PC-3 (cell line): Measurements from ENCODE around the gene CLCA2. TPM values are rescaled to one million over a fixed set of nuclear protein-coding genes. Genes with fewer than 3 reads are reported as not detected.
"Not testable (repeated sequence)": the region's sequence is repeated elsewhere in the genome, so short reads cannot be mapped to it uniquely, and the experiment has no call there.

ENCODE experiments used
- ATAC-seq: fragments of 200-7000 bp; cut with Tn5 transposase; 2 replicates; pipeline ENCODE4 v1.9.1; 2020; ENCODE audit warnings: mild to moderate bottlenecking, moderate library complexity
- BruUV-seq: library from RNA; stranded (reverse); fragments of 400-500 nt; replicated peaks from 2 replicates; lab custom pipeline; 2021; lab: Mats Ljungman, UMichigan
- CTCF ChIA-PET: fragments of 300-600 bp; sonication (Branson Sonifier 250); formaldehyde crosslinking; loops from one replicate; lab custom pipeline; 2022; ENCODE audit warnings: antibody characterized with exemption; lab: Charles Lee
- POLR2A ChIA-PET: fragments of 300-600 bp; sonication (Branson Sonifier 250); formaldehyde crosslinking; loops from one replicate; lab custom pipeline; 2022; ENCODE audit warnings: antibody characterized with exemption; ENCODE audit not compliant: unreplicated experiment; lab: Charles Lee
- DNase-seq: peaks from one replicate; pipeline ENCODE4 v3.0.0-alpha.2; 2015
- H2AFZ ChIP-seq: fragments of 300-600 bp; sonication (generic); 2 replicates; pipeline ENCODE4 v1.6.0; 2016; ENCODE audit warnings: antibody characterized with exemption, low read length
- H3F3A ChIP-seq: fragments of 300-600 bp; sonication (generic); one replicate; pipeline ENCODE4 v1.6.0; 2017; ENCODE audit warnings: antibody characterized with exemption, low read length, control low read depth, mild to moderate bottlenecking; ENCODE audit not compliant: unreplicated experiment
- H3K27ac ChIP-seq: fragments of 300-600 bp; sonication (generic); 2 replicates; pipeline ENCODE4 v1.5.1; 2016; ENCODE audit warnings: mild to moderate bottlenecking, low read length
- H3K27me3 ChIP-seq: fragments of 300-600 bp; sonication (generic); 2 replicates; pipeline ENCODE4 v1.6.1; 2016; ENCODE audit warnings: low read length, mixed read lengths
- H3K36me3 ChIP-seq: fragments of 300-600 bp; sonication (generic); 2 replicates; pipeline ENCODE4 v1.6.1; 2016; ENCODE audit warnings: low read depth, mixed run types, low read length, mixed read lengths
- H3K4me1 ChIP-seq: fragments of 300-600 bp; sonication (generic); 2 replicates; pipeline ENCODE4 v1.5.1; 2016; ENCODE audit warnings: low read length; ENCODE audit not compliant: insufficient read depth
- H3K4me2 ChIP-seq: fragments of 300-600 bp; sonication (generic); 2 replicates; pipeline ENCODE4 v1.6.0; 2016; ENCODE audit warnings: low read length
- H3K4me3 ChIP-seq: fragments of 300-600 bp; sonication (generic); 2 replicates; pipeline ENCODE4 v1.5.1; 2016; ENCODE audit warnings: mild to moderate bottlenecking, low read length, mixed read lengths
- H3K79me2 ChIP-seq: fragments of 300-600 bp; sonication (generic); 2 replicates; pipeline ENCODE4 v1.6.1; 2017; ENCODE audit warnings: low read length, mixed read lengths
- H3K9ac ChIP-seq: fragments of 300-600 bp; sonication (generic); 2 replicates; pipeline ENCODE4 v1.6.0; 2016; ENCODE audit warnings: mild to moderate bottlenecking, low read length
- H3K9me2 ChIP-seq: fragments of 300-600 bp; sonication (generic); replicated peaks from 2 replicates; pipeline ENCODE4 v1.6.1; 2016; ENCODE audit warnings: mixed run types, low read length, mixed read lengths
- H3K9me3 ChIP-seq: fragments of 300-600 bp; sonication (generic); 2 replicates; pipeline ENCODE4 v1.6.1; 2016; ENCODE audit warnings: low read length, mixed read lengths
- H4K20me1 ChIP-seq: fragments of 300-600 bp; sonication (generic); 2 replicates; pipeline ENCODE4 v1.6.1; 2016; ENCODE audit warnings: low read length, mixed read lengths
- EZH2 ChIP-seq: fragments of 300-600 bp; sonication (generic); IDR thresholded peaks from one replicate; pipeline ENCODE4 v1.6.1; 2017; ENCODE audit warnings: antibody characterized with exemption, mild to moderate bottlenecking, low read length; ENCODE audit not compliant: unreplicated experiment
- EZH2phosphoT487 ChIP-seq: fragments of 300-600 bp; sonication (generic); IDR thresholded peaks from 2 replicates; pipeline ENCODE4 v1.6.1; 2018; ENCODE audit warnings: mild to moderate bottlenecking, antibody characterized with exemption, low read length, borderline replicate concordance
- intact Hi-C: fragments of 100-400 bp; cut with micrococcal nuclease; formaldehyde crosslinking; loops from 2 replicates; pipeline ENCODE4 v1.9.0; 2023
- total RNA-seq: library from RNA; depleted of rRNA; stranded (reverse); fragments of >200 nt; gene quantifications from 2 replicates; pipeline ENCODE4 v1.2.3, GENCODE V29; 2014
- TF ChIP-seq, protein P1 (sequence below): fragments of 300-600 bp; sonication (generic); conservative IDR thresholded peaks from 2 replicates; pipeline ENCODE4 v1.5.1; 2017; ENCODE audit warnings: antibody characterized with exemption, low read depth, mild to moderate bottlenecking, low read length

CLCA2 gene
- total RNA-seq, 1 experiment from 2014 or later = 0.22 TPM

DNA sequence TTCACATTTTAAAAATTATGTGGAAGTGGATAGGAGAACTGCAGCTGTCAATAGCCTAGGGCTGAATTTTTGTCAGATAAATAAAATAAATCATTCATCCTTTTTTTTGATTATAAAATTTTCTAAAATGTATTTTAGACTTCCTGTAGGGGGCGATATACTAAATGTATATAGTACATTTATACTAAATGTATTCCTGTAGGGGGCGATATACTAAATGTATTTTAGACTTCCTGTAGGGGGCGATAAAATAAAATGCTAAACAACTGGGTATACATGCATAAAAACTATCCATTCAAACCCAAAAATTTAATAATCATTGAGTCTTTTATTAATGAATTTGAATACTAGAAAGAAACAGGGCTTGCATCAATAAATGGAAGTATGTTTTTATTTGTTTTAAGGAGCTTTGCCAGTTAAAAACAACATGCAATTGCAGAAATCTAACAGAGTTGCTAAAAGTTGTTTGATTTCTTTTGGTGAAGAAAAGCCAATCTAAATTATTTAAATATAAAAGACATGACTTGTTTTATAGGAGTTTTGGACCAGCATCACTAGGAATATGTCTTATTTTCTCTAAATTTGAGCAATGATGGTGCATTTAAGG, 76.1 kb downstream of the CLCA2 start:
- no peaks in the 10 kb centered on the region for H3K9me2 ChIP-seq
- TF ChIP-seq EZH2phosphoT487 = no peak
- TF ChIP-seq, protein P1, sequence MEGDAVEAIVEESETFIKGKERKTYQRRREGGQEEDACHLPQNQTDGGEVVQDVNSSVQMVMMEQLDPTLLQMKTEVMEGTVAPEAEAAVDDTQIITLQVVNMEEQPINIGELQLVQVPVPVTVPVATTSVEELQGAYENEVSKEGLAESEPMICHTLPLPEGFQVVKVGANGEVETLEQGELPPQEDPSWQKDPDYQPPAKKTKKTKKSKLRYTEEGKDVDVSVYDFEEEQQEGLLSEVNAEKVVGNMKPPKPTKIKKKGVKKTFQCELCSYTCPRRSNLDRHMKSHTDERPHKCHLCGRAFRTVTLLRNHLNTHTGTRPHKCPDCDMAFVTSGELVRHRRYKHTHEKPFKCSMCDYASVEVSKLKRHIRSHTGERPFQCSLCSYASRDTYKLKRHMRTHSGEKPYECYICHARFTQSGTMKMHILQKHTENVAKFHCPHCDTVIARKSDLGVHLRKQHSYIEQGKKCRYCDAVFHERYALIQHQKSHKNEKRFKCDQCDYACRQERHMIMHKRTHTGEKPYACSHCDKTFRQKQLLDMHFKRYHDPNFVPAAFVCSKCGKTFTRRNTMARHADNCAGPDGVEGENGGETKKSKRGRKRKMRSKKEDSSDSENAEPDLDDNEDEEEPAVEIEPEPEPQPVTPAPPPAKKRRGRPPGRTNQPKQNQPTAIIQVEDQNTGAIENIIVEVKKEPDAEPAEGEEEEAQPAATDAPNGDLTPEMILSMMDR = peak; percentile 99
- no peak overlapping the region for H2AFZ ChIP-seq
- no peaks in the 10 kb centered on the region for H3K27me3 ChIP-seq
- H3K4me3 ChIP-seq = no peak overlapping the region
- H3K9ac ChIP-seq = no peak overlapping the region
- CTCF ChIA-PET = interaction anchor here (0.7 kb wide), 1 partner anchor 107 kb away, joined by 3 read pairs; no protein-coding TSS in a partner anchor
- no peaks in the 10 kb centered on the region for H3K9me3 ChIP-seq
- intact Hi-C loops = loop anchor here (5.0 to 10.0 kb wide), 2 partner anchors 185 to 242 kb away; no protein-coding TSS in a partner anchor
- no peak overlapping the region for H3K4me2 ChIP-seq
- peaks cover 10% of the 10 kb centered on the region for H3K4me1 ChIP-seq
- H3F3A ChIP-seq = no peaks in the 10 kb centered on the region
- H4K20me1 ChIP-seq = no peaks in the 10 kb centered on the region
- BruUV-seq = no TSS peak
- H3K79me2 ChIP-seq = no peaks in the 10 kb centered on the region
- H3K36me3 ChIP-seq = peaks cover 3% of the 10 kb centered on the region; the same call in 1 of the 2 replicates
- ATAC-seq (no peak), DNase-seq (peak; percentile 63)
- no peak overlapping the region for H3K27ac ChIP-seq
- POLR2A ChIA-PET = no interaction called here

DNA sequence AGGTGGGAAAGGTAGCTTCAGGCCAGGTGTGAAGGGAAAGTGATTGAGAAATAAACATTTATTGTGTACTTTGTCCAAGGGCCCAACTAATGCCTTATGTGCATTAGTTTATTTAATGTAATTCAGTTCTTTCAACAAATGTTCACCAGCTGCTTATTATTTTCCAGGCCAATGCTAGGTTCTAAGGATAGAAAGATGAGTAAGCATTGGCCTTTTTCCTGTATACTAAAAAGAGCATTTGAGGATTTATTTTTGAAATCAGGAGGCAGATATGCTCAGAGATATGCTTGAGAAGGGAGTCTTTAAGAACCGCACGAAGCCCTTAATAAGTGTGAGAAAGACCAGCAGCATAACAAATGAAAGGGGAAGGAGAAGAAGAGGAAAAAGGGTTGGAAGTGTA, 76.7 kb downstream of the CLCA2 start:
- Histone ChIP-seq H3K9ac (no peak overlapping the region), H3K4me2 (no peak overlapping the region), H3K79me2 (no peaks in the 10 kb centered on the region), H3K4me3 (no peak overlapping the region), H3K36me3 (peaks cover 3% of the 10 kb centered on the region; the same call in 1 of the 2 replicates), H3K27me3 (no peaks in the 10 kb centered on the region), H3K9me3 (no peaks in the 10 kb centered on the region), H3K9me2 (no peaks in the 10 kb centered on the region), H3K27ac (no peak overlapping the region), H2AFZ (no peak overlapping the region), H3F3A (no peaks in the 10 kb centered on the region), H4K20me1 (no peaks in the 10 kb centered on the region), H3K4me1 (peaks cover 16% of the 10 kb centered on the region)
- no peak for ATAC-seq
- no TSS peak for BruUV-seq
- ChIA-PET CTCF (interaction anchor here (0.7 kb wide), 1 partner anchor 108 kb away, joined by 3 read pairs; no protein-coding TSS in a partner anchor), POLR2A (no interaction called here)
- intact Hi-C loops = loop anchor here (5.0 to 10.0 kb wide), 2 partner anchors 184 to 242 kb away; no protein-coding TSS in a partner anchor
- no peak for DNase-seq
- TF ChIP-seq, protein P1 = no peak
- no peak for TF ChIP-seq EZH2
- no peak for TF ChIP-seq EZH2phosphoT487

DNA sequence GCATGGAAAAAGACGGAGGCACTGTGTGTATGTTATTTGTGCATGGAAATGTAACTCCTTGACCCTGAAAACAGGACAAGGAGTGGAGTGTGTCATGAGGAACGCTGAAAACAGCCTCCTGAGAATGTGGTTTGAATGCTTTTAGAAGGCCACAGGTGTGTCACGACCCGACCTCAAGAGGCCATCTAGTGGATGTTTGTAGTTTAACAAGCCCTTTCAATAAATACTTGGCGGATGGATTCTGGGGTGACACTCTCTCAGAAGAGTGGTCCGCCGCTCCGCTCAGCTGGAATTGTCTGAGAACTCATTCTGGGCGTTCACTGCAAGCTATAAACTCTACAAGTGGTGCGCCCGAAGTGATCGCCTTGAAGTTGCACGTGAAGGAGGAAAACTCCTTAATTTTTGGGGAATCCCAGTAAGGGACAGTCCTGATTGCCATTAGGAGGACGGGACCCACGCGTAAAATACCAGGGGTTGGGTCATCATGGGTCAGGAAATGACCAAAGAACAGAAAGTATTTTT, 78.2 kb downstream of the CLCA2 start:
- peaks cover 16% of the 10 kb centered on the region for H3K4me1 ChIP-seq
- H3K36me3 ChIP-seq, H3K9me3 ChIP-seq, BruUV-seq, H4K20me1 ChIP-seq, H3K27me3 ChIP-seq, H3F3A ChIP-seq, H3K27ac ChIP-seq, H3K79me2 ChIP-seq, POLR2A ChIA-PET, H3K9me2 ChIP-seq: not testable (repeated sequence)
- TF ChIP-seq, protein P1 = peak; percentile 59
- CTCF ChIA-PET = interaction anchor here (0.5 to 1.6 kb wide), 2 partner anchors 57 to 122 kb away, joined by 7 to 8 read pairs; no protein-coding TSS in a partner anchor
- H2AFZ ChIP-seq = peak overlapping the region; percentile 88
- H3K9ac ChIP-seq = peak overlapping the region; percentile 13; the same call in 1 of the 2 replicates
- peak overlapping the region; percentile 68 for H3K4me3 ChIP-seq
- H3K4me2 ChIP-seq = peak overlapping the region; percentile 82
- intact Hi-C loops = loop anchor here (1.0 to 10.0 kb wide), 5 partner anchors 68 to 240 kb away; no protein-coding TSS in a partner anchor
- peak; percentile 79 for ATAC-seq
- DNase-seq = peak; percentile 74
